GM23338 (cell line): Measurements from ENCODE around the gene FCRL5. TPM values are rescaled to one million over a fixed set of nuclear protein-coding genes. Genes with fewer than 3 reads are reported as not detected.

Source experiments
- ATAC-seq: fragments of 200-7000 bp; cut with Tn5 transposase; 3 replicates; pipeline ENCODE4 v1.9.1; 2020
- DNase-seq: peaks from one replicate; pipeline ENCODE4 v3.0.0-alpha.2; 2015; ENCODE audit warnings: low spot score
- H2AFZ ChIP-seq: fragments of 200-600 bp; sonication (generic); 2 replicates; pipeline ENCODE4 v1.8.0; 2016; ENCODE audit warnings: antibody characterized with exemption, mild to moderate bottlenecking, moderate library complexity
- H3F3A ChIP-seq: fragments of 200-600 bp; sonication (generic); replicated peaks from 2 replicates; pipeline ENCODE4 v1.8.0; 2017; ENCODE audit warnings: antibody characterized with exemption, mixed run types, low read depth
- H3K27ac ChIP-seq: fragments of 200-600 bp; sonication (generic); 2 replicates; pipeline ENCODE4 v1.6.1; 2016; ENCODE audit warnings: low read depth
- H3K27me3 ChIP-seq: fragments of 200-600 bp; sonication (generic); 2 replicates; pipeline ENCODE4 v1.8.0; 2016; ENCODE audit warnings: mild to moderate bottlenecking, mixed run types, moderate library complexity; ENCODE audit not compliant: insufficient read depth
- H3K36me3 ChIP-seq: fragments of 200-600 bp; sonication (generic); 2 replicates; pipeline ENCODE4 v1.8.0; 2016; ENCODE audit warnings: mild to moderate bottlenecking; ENCODE audit not compliant: insufficient read depth
- H3K4me1 ChIP-seq: fragments of 200-600 bp; sonication (generic); 2 replicates; pipeline ENCODE4 v1.8.0; 2016; ENCODE audit warnings: mild to moderate bottlenecking, moderate library complexity; ENCODE audit not compliant: insufficient read depth
- H3K4me2 ChIP-seq: fragments of 200-600 bp; sonication (generic); 2 replicates; pipeline ENCODE4 v1.7.1; 2017; ENCODE audit warnings: mixed run types
- H3K4me3 ChIP-seq: fragments of 200-600 bp; sonication (generic); 2 replicates; pipeline ENCODE4 v1.6.1; 2016; ENCODE audit warnings: mixed run types
- H3K79me2 ChIP-seq: fragments of 200-600 bp; sonication (generic); replicated peaks from 2 replicates; pipeline ENCODE4 v1.8.0; 2017; ENCODE audit warnings: mild to moderate bottlenecking; ENCODE audit not compliant: insufficient read depth
- H3K9me2 ChIP-seq: fragments of 200-600 bp; sonication (generic); 2 replicates; pipeline ENCODE4 v1.8.0; 2017; ENCODE audit not compliant: insufficient read depth
- H4K20me1 ChIP-seq: fragments of 200-600 bp; sonication (generic); replicated peaks from 2 replicates; pipeline ENCODE4 v1.8.0; 2017; ENCODE audit warnings: mild to moderate bottlenecking; ENCODE audit not compliant: insufficient read depth
- H3K27ac Mint-ChIP-seq: 2 replicates; pipeline ENCODE4 v1.8.0; 2020; ENCODE audit warnings: inconsistent platforms, mild to moderate bottlenecking, moderate library complexity, mixed read lengths
- H3K27me3 Mint-ChIP-seq: 3 replicates; pipeline ENCODE4 v1.8.0; 2022; ENCODE audit warnings: low read depth, mild to moderate bottlenecking, moderate library complexity, mixed read lengths, inconsistent platforms; ENCODE audit not compliant: insufficient read depth, poor library complexity
- H3K36me3 Mint-ChIP-seq: 3 replicates; pipeline ENCODE4 v1.8.0; 2021; ENCODE audit warnings: low read depth, mild to moderate bottlenecking, inconsistent platforms, moderate library complexity, mixed read lengths
- H3K4me1 Mint-ChIP-seq: 3 replicates; pipeline ENCODE4 v1.8.0; 2020; ENCODE audit warnings: mild to moderate bottlenecking, inconsistent platforms, mixed read lengths
- H3K4me3 Mint-ChIP-seq: 3 replicates; pipeline ENCODE4 v1.8.0; 2021; ENCODE audit warnings: moderate library complexity, mild to moderate bottlenecking, inconsistent platforms, mixed read lengths
- H3K9me3 Mint-ChIP-seq: 3 replicates; pipeline ENCODE4 v1.8.0; 2020; ENCODE audit warnings: moderate library complexity, mild to moderate bottlenecking, inconsistent platforms, mixed read lengths
- CREB1 ChIP-seq: fragments of 250-450 bp; sonication (Bioruptor Pico); IDR thresholded peaks from 2 replicates; pipeline ENCODE4 v1.5.0; 2020; ENCODE audit warnings: low read depth, mild to moderate bottlenecking, moderate library complexity
- ETS1 ChIP-seq: IDR thresholded peaks from 2 replicates; pipeline ENCODE4 v1.6.1; 2016; ENCODE audit warnings: antibody characterized with exemption
- EZH2 ChIP-seq: fragments of 200-600 bp; sonication (generic); IDR thresholded peaks from one replicate; pipeline ENCODE4 v1.8.0; 2017; ENCODE audit warnings: antibody characterized with exemption, mild to moderate bottlenecking, low read depth; ENCODE audit not compliant: unreplicated experiment
- EZH2phosphoT487 ChIP-seq: fragments of 200-600 bp; sonication (generic); IDR thresholded peaks from one replicate; pipeline ENCODE4 v1.8.1; 2018; ENCODE audit warnings: antibody characterized with exemption; ENCODE audit not compliant: unreplicated experiment
- JUNB ChIP-seq: IDR thresholded peaks from one replicate; pipeline ENCODE4 v1.6.1; 2016; ENCODE audit warnings: antibody characterized with exemption; ENCODE audit not compliant: unreplicated experiment
- POLR2AphosphoS5 ChIP-seq: IDR thresholded peaks from 2 replicates; pipeline ENCODE4 v1.6.1; 2016; ENCODE audit warnings: antibody characterized with exemption, low read depth
- STAT1 ChIP-seq: IDR thresholded peaks from one replicate; pipeline ENCODE4 v1.6.1; 2016; ENCODE audit warnings: antibody characterized with exemption; ENCODE audit not compliant: unreplicated experiment
- ZNF114 ChIP-seq: fragments of 250-450 bp; sonication (Bioruptor Pico); IDR thresholded peaks from 2 replicates; pipeline ENCODE4 v1.5.0; 2020; ENCODE audit warnings: mild to moderate bottlenecking, moderate library complexity
- ZNF331 ChIP-seq: fragments of 250-450 bp; sonication (Bioruptor Pico); IDR thresholded peaks from 2 replicates; pipeline ENCODE4 v1.5.0; 2020; ENCODE audit warnings: low read depth, mild to moderate bottlenecking, moderate library complexity
- ZNF462 ChIP-seq: fragments of 250-450 bp; sonication (Bioruptor Pico); IDR thresholded peaks from 2 replicates; pipeline ENCODE4 v1.5.0; 2020; ENCODE audit warnings: mild to moderate bottlenecking, moderate library complexity
- polyA plus RNA-seq: library from polyadenylated mRNA; unstranded; fragments of >200 nt; fragmentation: Nextera tagmentation; extraction: Ambion mirVana; gene quantifications from 2 replicates; pipeline ENCODE4 v1.2.1, GENCODE V29; 2016
- total RNA-seq: library from RNA; depleted of rRNA; stranded (reverse); fragments of >200 nt; shearing (Covaris generic); gene quantifications from 2 replicates; pipeline ENCODE4 v1.2.3, GENCODE V29; 2014

The FCRL5 gene
- total and polyA plus RNA-seq, 2 experiments from 2014 or later: 0.79 to 2.8 TPM

GRCh38 chr1:157562515-157562914, 10.2 kb upstream of the FCRL5 start (continued):
- TF ChIP-seq ZNF462: no peak
- no peak for TF ChIP-seq EZH2phosphoT487
- TF ChIP-seq POLR2AphosphoS5: no peak
- no peak for TF ChIP-seq ZNF331 (CRISPR knock-in tag)
- TF ChIP-seq JUNB: no peak

GRCh38 chr1:157558119-157558518, 5.8 kb upstream of the FCRL5 start:
- no peaks in the 10 kb centered on the region for H3K36me3 ChIP-seq
- H3K27me3 ChIP-seq: no peaks in the 10 kb centered on the region
- Mint-ChIP-seq H3K4me3 (no peak overlapping the region), H3K36me3 (no peaks in the 10 kb centered on the region), H3K9me3 (no peaks in the 10 kb centered on the region; the same call in 2 of the 3 replicates), H3K27me3 (no peaks in the 10 kb centered on the region), H3K4me1 (peaks cover 11% of the 10 kb centered on the region; the same call in 2 of the 3 replicates), H3K27ac (no peak overlapping the region)
- no peaks in the 10 kb centered on the region for H3K79me2 ChIP-seq
- H4K20me1 ChIP-seq: no peaks in the 10 kb centered on the region
- no peak for ATAC-seq
- no peak overlapping the region for H2AFZ ChIP-seq
- H3K9me2 ChIP-seq: no peaks in the 10 kb centered on the region
- no peak for TF ChIP-seq JUNB
- no peak for TF ChIP-seq EZH2
- no peak for TF ChIP-seq STAT1
- no peak for TF ChIP-seq ZNF462
- TF ChIP-seq ZNF114 (CRISPR knock-in tag): no peak
- TF ChIP-seq POLR2AphosphoS5: no peak
- TF ChIP-seq ETS1: no peak
- no peak for TF ChIP-seq EZH2phosphoT487
- no peak for TF ChIP-seq CREB1 (CRISPR knock-in tag)
- no peak overlapping the region for H3K4me2 ChIP-seq
- no peak overlapping the region for H3K4me3 ChIP-seq
- no peaks in the 10 kb centered on the region for H3F3A ChIP-seq
- DNase-seq: no peak
- H3K4me1 ChIP-seq: peaks cover 8% of the 10 kb centered on the region
- H3K27ac ChIP-seq: no peak overlapping the region
